A673 (cell line): ENCODE results near the gene SLC16A6. TPM values are rescaled to one million over a fixed set of nuclear protein-coding genes. Genes with fewer than 3 reads are reported as not detected.
"Not testable (repeated sequence)": the region's sequence is repeated elsewhere in the genome, so short reads cannot be mapped to it uniquely, and the experiment has no call there.

Source experiments
- BruUV-seq: library from RNA; stranded (reverse); fragments of 400-500 nt; replicated peaks from 2 replicates; lab custom pipeline; 2021; lab: Mats Ljungman, UMichigan
- CTCF ChIA-PET: fragments of 300-600 bp; sonication (Branson Sonifier 250); formaldehyde crosslinking; loops from one replicate; lab custom pipeline; 2022; ENCODE audit warnings: antibody characterized with exemption; lab: Charles Lee
- POLR2A ChIA-PET: fragments of 300-600 bp; sonication (Branson Sonifier 250); formaldehyde crosslinking; loops from one replicate; lab custom pipeline; 2022; ENCODE audit warnings: antibody characterized with exemption; ENCODE audit not compliant: low non-redundant PET; lab: Charles Lee
- DNase-seq: peaks from one replicate; pipeline ENCODE4 v3.0.0-alpha.2; 2015; ENCODE audit warnings: low spot score
- H3K27ac ChIP-seq: fragments of 200-600 bp; sonication (generic); 2 replicates; pipeline ENCODE4 v1.5.1; 2016; ENCODE audit warnings: mixed run types, low read depth, mild to moderate bottlenecking, mixed read lengths, antibody characterized with exemption, low read length; ENCODE audit not compliant: poor library complexity, severe bottlenecking
- H3K27me3 ChIP-seq: fragments of 200-600 bp; sonication (generic); replicated peaks from 2 replicates; pipeline ENCODE4 v1.6.1; 2017; ENCODE audit warnings: mixed run types, low read depth, mild to moderate bottlenecking, mixed read lengths, antibody characterized with exemption, low read length; ENCODE audit not compliant: insufficient read depth, poor library complexity
- H3K36me3 ChIP-seq: fragments of 200-600 bp; sonication (generic); 2 replicates; pipeline ENCODE4 v1.6.1; 2016; ENCODE audit warnings: mixed run types, mild to moderate bottlenecking, mixed read lengths, antibody characterized with exemption, low read length; ENCODE audit not compliant: insufficient read depth, poor library complexity, severe bottlenecking
- H3K4me1 ChIP-seq: fragments of 200-600 bp; sonication (generic); 2 replicates; pipeline ENCODE4 v1.6.1; 2017; ENCODE audit warnings: mixed run types, mild to moderate bottlenecking, mixed read lengths, antibody characterized with exemption, low read length; ENCODE audit not compliant: insufficient read depth, poor library complexity, severe bottlenecking
- H3K4me3 ChIP-seq: fragments of 200-600 bp; sonication (generic); 2 replicates; pipeline ENCODE4 v1.5.1; 2016; ENCODE audit warnings: low read depth, mixed run types, mild to moderate bottlenecking, mixed read lengths, low read length; ENCODE audit not compliant: poor library complexity, severe bottlenecking
- H3K9me3 ChIP-seq: fragments of 200-600 bp; sonication (generic); 2 replicates; pipeline ENCODE4 v1.6.1; 2016; ENCODE audit warnings: mixed run types, low read depth, mild to moderate bottlenecking, mixed read lengths, antibody characterized with exemption, low read length; ENCODE audit not compliant: poor library complexity, severe bottlenecking
- EZH2 ChIP-seq: fragments of 200-600 bp; sonication (generic); IDR thresholded peaks from 2 replicates; pipeline ENCODE4 v1.6.1; 2017; ENCODE audit warnings: borderline replicate concordance, low read depth, mild to moderate bottlenecking, mixed read lengths, antibody characterized with exemption, low read length; ENCODE audit not compliant: poor library complexity, severe bottlenecking
- intact Hi-C: fragments of 100-400 bp; cut with micrococcal nuclease; formaldehyde crosslinking; loops from one replicate; pipeline ENCODE4 v1.10.0; 2022; ENCODE audit not compliant: unreplicated experiment
- total RNA-seq: library from RNA; stranded (reverse); gene quantifications from 2 replicates; pipeline ENCODE4 v1.2.3, GENCODE V29; 2021
- TF ChIP-seq, protein P1 (sequence below): fragments of 300-800, 200-600 bp; sonication (generic); conservative IDR thresholded peaks from 2 replicates; pipeline ENCODE4 v1.5.1; 2017; ENCODE audit warnings: low read depth, mild to moderate bottlenecking, antibody characterized with exemption, low read length, moderate library complexity, mixed read lengths

SLC16A6 gene
- total RNA-seq, 1 experiment from 2014 or later, result 0.67 TPM

DNA sequence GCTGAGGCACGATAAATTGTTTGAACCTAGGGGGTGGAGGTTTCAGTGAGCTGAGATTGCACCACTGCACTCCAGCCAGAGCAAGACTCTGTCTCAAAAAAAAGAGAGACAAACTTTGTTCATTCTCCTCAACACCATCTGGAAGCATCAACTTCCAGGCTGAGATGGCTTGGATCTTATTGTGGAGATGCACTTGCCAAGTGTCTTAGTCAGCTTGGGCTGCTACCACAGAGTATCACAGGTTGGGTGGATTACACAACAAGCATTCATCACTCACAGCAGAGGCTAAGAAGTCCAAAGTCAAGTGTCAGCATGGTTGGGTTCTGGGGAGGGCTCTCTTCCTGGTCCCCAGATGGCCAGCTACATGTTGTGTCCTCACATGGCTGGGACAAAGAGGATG is 58.2 kb downstream of the SLC16A6 start:
- H3K4me1 ChIP-seq, intact Hi-C loops, H3K36me3 ChIP-seq, H3K27me3 ChIP-seq, POLR2A ChIA-PET, BruUV-seq, H3K27ac ChIP-seq, DNase-seq, H3K4me3 ChIP-seq, CTCF ChIA-PET, H3K9me3 ChIP-seq: not testable (repeated sequence)

DNA sequence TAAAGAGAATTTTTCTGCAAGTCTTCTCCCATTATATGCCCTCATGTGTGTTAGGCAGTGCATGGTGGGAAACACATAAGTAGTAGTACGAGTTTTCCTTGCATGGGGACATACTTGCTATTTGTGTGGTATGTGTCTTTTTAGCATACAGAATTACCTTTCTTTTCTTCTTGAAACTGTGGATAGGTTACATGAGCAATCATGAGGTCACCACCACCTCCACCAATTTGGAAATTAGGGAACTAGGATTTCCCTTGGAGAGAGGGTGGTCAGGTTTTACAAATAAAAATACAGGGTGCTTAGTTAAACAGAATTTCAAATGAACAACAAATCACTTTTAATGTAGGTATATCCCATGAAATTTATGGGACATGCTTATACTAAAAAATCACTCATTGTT is 59.4 kb downstream of the SLC16A6 start:
- intact Hi-C loops, result no loop called here
- DNase-seq, result no peak
- Histone ChIP-seq H3K4me3 (no peak overlapping the region), H3K27me3 (no peaks in the 10 kb centered on the region), H3K4me1 (no peaks in the 10 kb centered on the region), H3K9me3 (no peaks in the 10 kb centered on the region), H3K27ac (no peak overlapping the region), H3K36me3 (no peaks in the 10 kb centered on the region)
- CTCF ChIA-PET, result no interaction called here
- no TSS peak for BruUV-seq
- TF ChIP-seq EZH2, result no peak
- TF ChIP-seq, protein P1, sequence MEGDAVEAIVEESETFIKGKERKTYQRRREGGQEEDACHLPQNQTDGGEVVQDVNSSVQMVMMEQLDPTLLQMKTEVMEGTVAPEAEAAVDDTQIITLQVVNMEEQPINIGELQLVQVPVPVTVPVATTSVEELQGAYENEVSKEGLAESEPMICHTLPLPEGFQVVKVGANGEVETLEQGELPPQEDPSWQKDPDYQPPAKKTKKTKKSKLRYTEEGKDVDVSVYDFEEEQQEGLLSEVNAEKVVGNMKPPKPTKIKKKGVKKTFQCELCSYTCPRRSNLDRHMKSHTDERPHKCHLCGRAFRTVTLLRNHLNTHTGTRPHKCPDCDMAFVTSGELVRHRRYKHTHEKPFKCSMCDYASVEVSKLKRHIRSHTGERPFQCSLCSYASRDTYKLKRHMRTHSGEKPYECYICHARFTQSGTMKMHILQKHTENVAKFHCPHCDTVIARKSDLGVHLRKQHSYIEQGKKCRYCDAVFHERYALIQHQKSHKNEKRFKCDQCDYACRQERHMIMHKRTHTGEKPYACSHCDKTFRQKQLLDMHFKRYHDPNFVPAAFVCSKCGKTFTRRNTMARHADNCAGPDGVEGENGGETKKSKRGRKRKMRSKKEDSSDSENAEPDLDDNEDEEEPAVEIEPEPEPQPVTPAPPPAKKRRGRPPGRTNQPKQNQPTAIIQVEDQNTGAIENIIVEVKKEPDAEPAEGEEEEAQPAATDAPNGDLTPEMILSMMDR, result no peak
- POLR2A ChIA-PET, result no interaction called here

DNA sequence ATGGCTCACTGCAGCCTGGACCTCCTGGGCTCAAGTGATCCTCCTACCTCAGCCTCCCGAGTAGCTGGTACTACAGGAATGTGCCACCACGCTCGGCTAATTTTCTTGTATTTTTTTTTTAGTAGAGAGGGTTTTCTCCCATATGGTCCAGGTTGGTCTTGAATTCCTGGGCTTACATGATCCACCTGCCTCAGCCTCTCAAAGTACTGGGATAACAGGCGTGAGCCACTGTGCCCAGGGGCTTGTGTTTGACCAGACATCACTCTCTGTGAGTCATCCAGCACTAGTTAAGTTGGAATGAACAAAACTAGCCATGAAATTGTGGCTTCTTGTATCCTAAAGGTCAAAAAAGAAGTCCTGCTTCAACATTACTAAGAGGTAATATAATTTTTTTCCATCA is 59.8 kb downstream of the SLC16A6 start:
- DNase-seq, H3K4me1 ChIP-seq, H3K27me3 ChIP-seq, POLR2A ChIA-PET, H3K27ac ChIP-seq, BruUV-seq, H3K4me3 ChIP-seq, H3K36me3 ChIP-seq, H3K9me3 ChIP-seq, intact Hi-C loops, CTCF ChIA-PET: not testable (repeated sequence)

DNA sequence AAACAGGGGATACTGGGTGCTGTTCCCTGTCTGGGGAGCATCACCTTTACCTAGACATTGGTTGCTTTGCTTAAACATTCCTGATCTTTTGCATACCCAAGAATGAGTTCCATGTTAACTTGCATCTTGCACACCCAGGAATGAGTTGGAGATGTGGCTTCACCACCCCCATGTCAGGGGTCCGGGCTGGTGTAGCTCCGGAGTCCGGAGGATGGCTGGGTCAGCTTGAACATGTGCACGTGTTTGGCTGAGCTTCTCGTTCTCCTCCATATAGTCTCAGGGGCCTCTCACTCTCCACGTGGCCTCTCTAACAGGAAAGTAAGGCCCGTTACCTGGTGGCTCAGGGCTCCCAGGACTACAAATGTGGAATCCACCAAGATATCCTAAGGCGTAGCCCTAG is 61.3 kb downstream of the SLC16A6 start:
- BruUV-seq, result no TSS peak
- Histone ChIP-seq H3K9me3 (no peaks in the 10 kb centered on the region), H3K27me3 (no peaks in the 10 kb centered on the region), H3K27ac (no peak overlapping the region), H3K36me3 (no peaks in the 10 kb centered on the region), H3K4me3 (no peak overlapping the region), H3K4me1 (no peaks in the 10 kb centered on the region)
- ChIA-PET POLR2A (no interaction called here), CTCF (no interaction called here)
- DNase-seq, result no peak
- intact Hi-C loops, result no loop called here
- TF ChIP-seq EZH2, result no peak
- TF ChIP-seq, protein P1, result no peak
